Testis (tissue), 3 donors: Measurements from ENCODE around the gene FAM181A. TPM values are rescaled to one million over a fixed set of nuclear protein-coding genes. Genes with fewer than 3 reads are reported as not detected.

Experiments used
- DNase-seq: peaks from one replicate; pipeline ENCODE4 v3.0.0-alpha.2; 2019
- H3K27ac ChIP-seq, 2 donors: fragments of 200-600 bp; sonication (generic); one replicate each; pipeline ENCODE4 v1.5.1; 2019
- H3K27me3 ChIP-seq: fragments of 200-600 bp; sonication (generic); one replicate; pipeline ENCODE4 v1.5.1; 2019
- H3K36me3 ChIP-seq: fragments of 200-600 bp; sonication (generic); one replicate; pipeline ENCODE4 v1.5.1; 2017; ENCODE audit warnings: low read depth; ENCODE audit errors: missing control alignments
- H3K4me1 ChIP-seq: fragments of 200-600 bp; sonication (generic); one replicate; pipeline ENCODE4 v1.5.1; 2019
- H3K4me3 ChIP-seq, 2 donors: fragments of 200-600 bp; sonication (generic); one replicate each; pipeline ENCODE4 v1.5.1; 2017 to 2019
- H3K9me3 ChIP-seq: fragments of 200-600 bp; sonication (generic); one replicate; pipeline ENCODE4 v1.5.1; 2017
- POLR2A ChIP-seq: fragments of 450-650 bp; IDR thresholded peaks from one replicate; pipeline ENCODE4 v1.6.1; 2017; ENCODE audit warnings: antibody characterized with exemption, mild to moderate bottlenecking, moderate library complexity
- WGBS, 2 donors: methylation state at CpG; one replicate each; pipeline ENCODE4 v1.1.5; 2018; 5-methylcytosine and 5-hydroxymethylcytosine counted together
- intact Hi-C: fragments of 100-400 bp; cut with DNase I; formaldehyde crosslinking; loops from one replicate; pipeline ENCODE4 v1.15.1; 2023; ENCODE audit warnings: low total_unique reads
- polyA plus RNA-seq: library from polyadenylated mRNA; stranded (reverse); fragments of 350-450 nt; fragmentation: Illumina TruSeq; extraction: RNeasy Lipid Tissue Mini Kit (QIAGEN cat#74804); gene quantifications from one replicate; pipeline ENCODE4 v1.2.3, GENCODE V29; 2014; ENCODE audit warnings: low read depth, low replicate concordance; ENCODE audit not compliant: insufficient read depth
- total RNA-seq, 2 donors: library from RNA; depleted of rRNA; stranded (reverse); fragments of >200 nt; gene quantifications; one replicate each; pipeline ENCODE4 v1.2.3, GENCODE V29; 2016
- TF ChIP-seq, protein P1 (sequence below), 3 experiments: fragments of 450-650 bp in 2 of 3; fragments of 200-600 bp in 1 of 3; sonication (generic) in 1 of 3; IDR thresholded peaks; one replicate each; pipeline ENCODE4 v1.5.1; 2016 to 2019; ENCODE audit warnings: antibody characterized with exemption in 3 of 3, mild to moderate bottlenecking in 2 of 3, moderate library complexity in 1 of 3

FAM181A gene
- total and polyA plus RNA-seq, 3 donors from 2014 or later, result 12.7 to 48.5 (median 18.0) TPM

DNA sequence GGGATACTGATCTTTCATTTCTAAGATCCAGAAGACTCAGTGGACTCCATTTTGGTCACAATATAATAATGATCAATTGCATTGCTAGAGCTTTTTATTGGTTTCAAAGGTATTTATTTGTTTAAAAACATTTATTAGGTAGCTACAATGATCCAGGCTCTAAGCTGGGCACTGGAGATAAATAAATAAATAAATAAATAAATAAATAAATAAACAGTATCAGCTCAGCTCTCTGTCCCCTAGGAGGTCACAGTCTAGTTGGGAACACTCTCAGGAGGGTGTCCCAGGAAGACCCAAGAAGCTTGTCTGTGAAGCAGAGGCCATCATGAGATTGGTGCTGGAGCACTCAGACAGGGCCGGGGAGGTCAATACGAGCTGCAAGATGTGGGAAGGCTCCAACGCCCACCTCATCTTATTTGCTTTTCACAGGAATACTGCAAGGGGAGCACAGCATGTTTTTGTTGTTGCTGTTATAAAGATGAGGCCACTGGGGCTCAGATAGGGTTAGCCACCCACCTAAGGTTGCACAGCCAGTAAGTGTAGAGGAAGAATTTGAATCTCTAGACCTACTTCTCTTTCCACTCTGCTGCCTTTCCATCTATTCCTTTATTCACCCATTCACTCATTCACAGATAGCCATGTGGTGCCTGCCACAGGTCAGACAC lies 33.8 kb downstream of the FAM181A start:
- H3K27ac ChIP-seq, result no peak overlapping the region
- no peaks in the 10 kb centered on the region for H3K9me3 ChIP-seq
- no peaks in the 10 kb centered on the region for H3K27me3 ChIP-seq
- intact Hi-C loops, result no loop called here
- H3K36me3 ChIP-seq, result no peaks in the 10 kb centered on the region
- WGBS, 2 donors, result 92 to 95% methylated on average over 3 of the region's 3 CpGs
- DNase-seq, result no peak
- no peak overlapping the region for H3K4me3 ChIP-seq
- no peaks in the 10 kb centered on the region for H3K4me1 ChIP-seq
- TF ChIP-seq POLR2A, result no peak
- TF ChIP-seq, protein P1, sequence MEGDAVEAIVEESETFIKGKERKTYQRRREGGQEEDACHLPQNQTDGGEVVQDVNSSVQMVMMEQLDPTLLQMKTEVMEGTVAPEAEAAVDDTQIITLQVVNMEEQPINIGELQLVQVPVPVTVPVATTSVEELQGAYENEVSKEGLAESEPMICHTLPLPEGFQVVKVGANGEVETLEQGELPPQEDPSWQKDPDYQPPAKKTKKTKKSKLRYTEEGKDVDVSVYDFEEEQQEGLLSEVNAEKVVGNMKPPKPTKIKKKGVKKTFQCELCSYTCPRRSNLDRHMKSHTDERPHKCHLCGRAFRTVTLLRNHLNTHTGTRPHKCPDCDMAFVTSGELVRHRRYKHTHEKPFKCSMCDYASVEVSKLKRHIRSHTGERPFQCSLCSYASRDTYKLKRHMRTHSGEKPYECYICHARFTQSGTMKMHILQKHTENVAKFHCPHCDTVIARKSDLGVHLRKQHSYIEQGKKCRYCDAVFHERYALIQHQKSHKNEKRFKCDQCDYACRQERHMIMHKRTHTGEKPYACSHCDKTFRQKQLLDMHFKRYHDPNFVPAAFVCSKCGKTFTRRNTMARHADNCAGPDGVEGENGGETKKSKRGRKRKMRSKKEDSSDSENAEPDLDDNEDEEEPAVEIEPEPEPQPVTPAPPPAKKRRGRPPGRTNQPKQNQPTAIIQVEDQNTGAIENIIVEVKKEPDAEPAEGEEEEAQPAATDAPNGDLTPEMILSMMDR (IDR thresholded peaks at IDR 0.05), result no peak

DNA sequence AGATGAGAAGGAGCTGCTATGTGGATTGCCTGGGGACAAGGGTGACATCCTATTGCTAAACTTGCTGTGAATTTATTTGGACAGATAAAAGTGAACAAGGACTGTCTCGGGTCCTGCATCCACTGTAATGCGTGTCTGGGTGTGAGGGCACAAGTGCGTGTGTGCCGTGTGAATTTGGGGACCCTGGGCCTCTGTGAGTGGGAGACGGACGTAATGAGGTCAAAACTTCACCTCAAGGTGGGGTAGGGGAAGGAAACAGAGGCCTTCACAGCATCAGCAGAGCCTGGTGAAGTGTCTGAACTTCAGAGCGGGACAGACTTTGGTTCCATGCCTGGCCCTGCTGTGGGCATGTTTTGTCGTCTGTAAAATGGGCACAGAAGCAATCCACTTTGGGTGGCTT lies 34.5 kb downstream of the FAM181A start:
- Histone ChIP-seq H3K27ac (no peak overlapping the region), H3K9me3 (no peaks in the 10 kb centered on the region), H3K4me3 (no peak overlapping the region), H3K36me3 (no peaks in the 10 kb centered on the region), H3K27me3 (no peaks in the 10 kb centered on the region), H3K4me1 (no peaks in the 10 kb centered on the region)
- 91 to 94% methylated on average over 8 of the region's 8 CpGs for whole genome bisulfite sequencing, 2 donors
- intact Hi-C loops, result no loop called here
- no peak for TF ChIP-seq POLR2A
- TF ChIP-seq, protein P1 (IDR thresholded peaks at IDR 0.05), result no peak
- DNase-seq, result no peak

DNA sequence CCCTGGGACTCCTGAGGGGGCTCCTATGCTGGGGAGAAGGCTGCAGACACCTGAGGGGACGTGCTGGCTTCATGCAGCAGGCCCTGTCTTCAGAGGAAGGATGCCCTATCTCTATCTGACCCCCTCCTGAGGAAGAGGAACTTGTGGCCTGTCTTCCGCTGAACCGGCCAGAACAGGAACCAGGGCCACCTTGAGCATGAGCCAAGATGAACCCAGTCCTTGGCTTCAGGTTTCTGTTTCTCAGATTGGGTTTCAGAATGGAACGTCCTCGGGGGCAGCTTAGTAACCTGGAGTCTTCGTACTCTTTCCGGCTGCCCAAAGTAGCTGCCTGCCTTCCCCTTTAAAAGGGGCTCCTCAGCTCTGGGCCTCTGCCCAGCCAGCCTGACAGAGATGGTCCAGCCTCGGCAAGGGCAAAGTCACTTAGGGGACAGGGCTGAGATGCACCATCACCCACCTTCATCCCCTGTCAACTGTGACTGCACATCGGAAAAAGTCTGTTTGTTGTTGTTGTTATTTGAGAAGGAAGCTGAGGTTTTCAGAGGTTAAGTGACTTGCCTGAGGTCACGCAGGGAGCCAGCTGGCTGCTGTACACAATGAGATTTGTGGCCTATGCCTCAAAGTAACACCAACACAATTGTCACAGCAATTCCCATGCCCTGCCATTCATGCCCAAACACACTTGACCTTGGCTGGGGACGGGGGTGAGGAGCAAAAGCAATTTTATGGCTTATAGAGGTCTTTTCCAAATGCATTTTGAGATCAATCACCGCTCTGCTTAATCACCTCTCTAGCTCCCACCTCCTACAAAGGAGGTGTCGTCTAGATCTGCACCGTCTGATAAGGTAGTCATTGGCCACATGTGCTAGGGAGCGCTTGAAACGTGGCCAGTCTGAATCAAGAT lies 35.8 kb downstream of the FAM181A start:
- no peak overlapping the region for H3K27ac ChIP-seq
- intact Hi-C loops, result no loop called here
- H3K4me1 ChIP-seq, result no peaks in the 10 kb centered on the region

DNA sequence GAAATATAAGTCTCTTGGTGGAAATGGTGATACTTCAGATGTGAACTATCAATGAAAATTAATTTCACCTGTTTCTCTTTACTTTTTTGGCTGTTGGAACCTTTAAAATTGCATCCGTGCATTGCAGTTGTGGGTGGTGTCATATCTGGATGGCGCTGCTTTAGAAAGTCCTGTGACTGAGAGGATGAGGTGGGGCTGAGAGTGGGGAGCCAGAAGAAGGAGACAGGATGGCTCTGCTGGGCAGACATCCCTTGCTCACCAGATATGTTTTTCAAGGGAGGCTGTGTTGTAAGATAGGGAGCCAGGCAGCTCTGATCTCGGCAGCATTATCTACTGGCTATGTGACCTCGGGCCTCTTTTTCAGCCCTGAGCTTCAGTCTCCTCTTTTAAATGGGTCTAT lies 36.5 kb downstream of the FAM181A start:
- Histone ChIP-seq H3K36me3 (no peaks in the 10 kb centered on the region), H3K4me3 (no peak overlapping the region), H3K9me3 (no peaks in the 10 kb centered on the region), H3K4me1 (no peaks in the 10 kb centered on the region), H3K27ac (no peak overlapping the region), H3K27me3 (no peaks in the 10 kb centered on the region)
- no peak for DNase-seq
- intact Hi-C loops, result no loop called here
- no peak for TF ChIP-seq POLR2A
- TF ChIP-seq, protein P1 (IDR thresholded peaks at IDR 0.05), result no peak
- 71 to 87% methylated on average over 4 of the region's 4 CpGs for WGBS, 2 donors

More for the DNA sequence above, 35.8 kb downstream of the FAM181A start:
- no peaks in the 10 kb centered on the region for H3K27me3 ChIP-seq
- no peak for DNase-seq
- TF ChIP-seq POLR2A, result no peak
- TF ChIP-seq, protein P1 (IDR thresholded peaks at IDR 0.05), result no peak
- WGBS, 2 donors, result 68 to 81% methylated on average over 9 to 16 of the region's 16 CpGs
- H3K9me3 ChIP-seq, result no peaks in the 10 kb centered on the region
- H3K36me3 ChIP-seq, result no peaks in the 10 kb centered on the region
- no peak overlapping the region for H3K4me3 ChIP-seq
